ENCODE measurements around the gene RAPGEF1. TPM values are rescaled to one million over a fixed set of nuclear protein-coding genes. Genes with fewer than 3 reads are reported as not detected.

The RAPGEF1 gene
- total RNA-seq, 1 donor from 2014 or later: 76.8 TPM

- H3K4me1 Mint-ChIP-seq (ENCODE audit: low read depth, unreplicated experiment): peaks cover 26% of the 10 kb centered on the region
- no peaks in the 10 kb centered on the region for H3K27me3 Mint-ChIP-seq (ENCODE audit: low read depth, unreplicated experiment)
- Histone ChIP-seq H3K4me2 (ENCODE audit: low read length) (no peak overlapping the region), H3K79me2 (ENCODE audit: insufficient read depth, low read length) (no peaks in the 10 kb centered on the region), H3K9ac (ENCODE audit: low read length) (no peak overlapping the region), H3K27me3 (ENCODE audit: insufficient read depth, low read length) (no peaks in the 10 kb centered on the region), H2AFZ (ENCODE audit: low read depth, low read length) (no peak overlapping the region), H3K4me3 (ENCODE audit: insufficient read depth, low read depth, low read length) (no peak overlapping the region), H3K4me1 (ENCODE audit: insufficient read depth, low read length) (no peaks in the 10 kb centered on the region), H3K36me3 (ENCODE audit: insufficient read depth, low read length) (peaks cover 3% of the 10 kb centered on the region), H3K9me3 (ENCODE audit: insufficient read depth, low read depth, low read length) (no peaks in the 10 kb centered on the region), H3K27ac (ENCODE audit: low read depth, low read length) (no peak overlapping the region), H4K20me1 (ENCODE audit: insufficient read depth, low read length) (peaks cover 3% of the 10 kb centered on the region)
- H3K36me3 Mint-ChIP-seq (ENCODE audit: low read depth, unreplicated experiment): peaks cover 22% of the 10 kb centered on the region
- no peak overlapping the region for H3K27ac Mint-ChIP-seq (ENCODE audit: unreplicated experiment)
- TF ChIP-seq, protein P1, sequence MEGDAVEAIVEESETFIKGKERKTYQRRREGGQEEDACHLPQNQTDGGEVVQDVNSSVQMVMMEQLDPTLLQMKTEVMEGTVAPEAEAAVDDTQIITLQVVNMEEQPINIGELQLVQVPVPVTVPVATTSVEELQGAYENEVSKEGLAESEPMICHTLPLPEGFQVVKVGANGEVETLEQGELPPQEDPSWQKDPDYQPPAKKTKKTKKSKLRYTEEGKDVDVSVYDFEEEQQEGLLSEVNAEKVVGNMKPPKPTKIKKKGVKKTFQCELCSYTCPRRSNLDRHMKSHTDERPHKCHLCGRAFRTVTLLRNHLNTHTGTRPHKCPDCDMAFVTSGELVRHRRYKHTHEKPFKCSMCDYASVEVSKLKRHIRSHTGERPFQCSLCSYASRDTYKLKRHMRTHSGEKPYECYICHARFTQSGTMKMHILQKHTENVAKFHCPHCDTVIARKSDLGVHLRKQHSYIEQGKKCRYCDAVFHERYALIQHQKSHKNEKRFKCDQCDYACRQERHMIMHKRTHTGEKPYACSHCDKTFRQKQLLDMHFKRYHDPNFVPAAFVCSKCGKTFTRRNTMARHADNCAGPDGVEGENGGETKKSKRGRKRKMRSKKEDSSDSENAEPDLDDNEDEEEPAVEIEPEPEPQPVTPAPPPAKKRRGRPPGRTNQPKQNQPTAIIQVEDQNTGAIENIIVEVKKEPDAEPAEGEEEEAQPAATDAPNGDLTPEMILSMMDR (IDR thresholded peaks at IDR 0.05; ENCODE audit: insufficient read depth, low read depth, low read length): no peak
- TF ChIP-seq EZH2 (IDR thresholded peaks at IDR 0.05; ENCODE audit: insufficient read depth, low read length): no peak
- FAIRE-seq: no peak
- DNase-seq (ENCODE audit: low read depth): no peak
- H3K9me3 Mint-ChIP-seq (ENCODE audit: unreplicated experiment): no peaks in the 10 kb centered on the region
- no peak overlapping the region for H3K4me3 Mint-ChIP-seq (ENCODE audit: unreplicated experiment)
Observed at GRCh38 chr9:131589993-131590392, 149.9 kb downstream of the RAPGEF1 start.

- Mint-ChIP-seq H3K4me3 (ENCODE audit: unreplicated experiment) (no peak overlapping the region), H3K27ac (ENCODE audit: unreplicated experiment) (peak overlapping the region; percentile 18), H3K9me3 (ENCODE audit: unreplicated experiment) (no peaks in the 10 kb centered on the region), H3K4me1 (ENCODE audit: low read depth, unreplicated experiment) (peaks cover 29% of the 10 kb centered on the region), H3K27me3 (ENCODE audit: low read depth, unreplicated experiment) (no peaks in the 10 kb centered on the region), H3K36me3 (ENCODE audit: low read depth, unreplicated experiment) (peaks cover 25% of the 10 kb centered on the region)
- no peak overlapping the region for H3K27ac ChIP-seq (ENCODE audit: low read depth, low read length)
- no peaks in the 10 kb centered on the region for H3K9me3 ChIP-seq (ENCODE audit: insufficient read depth, low read depth, low read length)
- FAIRE-seq (no peak), DNase-seq (ENCODE audit: low read depth) (no peak)
- no peaks in the 10 kb centered on the region for H3K4me1 ChIP-seq (ENCODE audit: insufficient read depth, low read length)
- peaks cover 3% of the 10 kb centered on the region for H4K20me1 ChIP-seq (ENCODE audit: insufficient read depth, low read length)
- H3K4me2 ChIP-seq (ENCODE audit: low read length): no peak overlapping the region
- H3K27me3 ChIP-seq (ENCODE audit: insufficient read depth, low read length): no peaks in the 10 kb centered on the region
- no peak overlapping the region for H3K4me3 ChIP-seq (ENCODE audit: insufficient read depth, low read depth, low read length)
- no peak overlapping the region for H2AFZ ChIP-seq (ENCODE audit: low read depth, low read length)
- H3K36me3 ChIP-seq (ENCODE audit: insufficient read depth, low read length): peaks cover 3% of the 10 kb centered on the region
- TF ChIP-seq EZH2 (IDR thresholded peaks at IDR 0.05; ENCODE audit: insufficient read depth, low read length): no peak
- TF ChIP-seq, protein P1 (IDR thresholded peaks at IDR 0.05; ENCODE audit: insufficient read depth, low read depth, low read length): no peak
- H3K9ac ChIP-seq (ENCODE audit: low read length): no peak overlapping the region
- H3K79me2 ChIP-seq (ENCODE audit: insufficient read depth, low read length): no peaks in the 10 kb centered on the region
Observed at GRCh38 chr9:131589124-131589711, 150.7 kb downstream of the RAPGEF1 start.

- DNase-seq (ENCODE audit: low read depth): no peak
- Mint-ChIP-seq H3K4me3 (ENCODE audit: unreplicated experiment) (no peak overlapping the region), H3K27ac (ENCODE audit: unreplicated experiment) (no peak overlapping the region), H3K4me1 (ENCODE audit: low read depth, unreplicated experiment) (peaks cover 29% of the 10 kb centered on the region), H3K36me3 (ENCODE audit: low read depth, unreplicated experiment) (peaks cover 25% of the 10 kb centered on the region), H3K9me3 (ENCODE audit: unreplicated experiment) (no peaks in the 10 kb centered on the region), H3K27me3 (ENCODE audit: low read depth, unreplicated experiment) (no peaks in the 10 kb centered on the region)
- no peaks in the 10 kb centered on the region for H3K27me3 ChIP-seq (ENCODE audit: insufficient read depth, low read length)
- no peak overlapping the region for H3K27ac ChIP-seq (ENCODE audit: low read depth, low read length)
- no peak overlapping the region for H3K4me2 ChIP-seq (ENCODE audit: low read length)
- no peak overlapping the region for H2AFZ ChIP-seq (ENCODE audit: low read depth, low read length)
- H3K4me3 ChIP-seq (ENCODE audit: insufficient read depth, low read depth, low read length): no peak overlapping the region
- no peaks in the 10 kb centered on the region for H3K4me1 ChIP-seq (ENCODE audit: insufficient read depth, low read length)
- H3K9me3 ChIP-seq (ENCODE audit: insufficient read depth, low read depth, low read length): no peaks in the 10 kb centered on the region
- TF ChIP-seq, protein P1 (IDR thresholded peaks at IDR 0.05; ENCODE audit: insufficient read depth, low read depth, low read length): no peak
- no peak for TF ChIP-seq EZH2 (IDR thresholded peaks at IDR 0.05; ENCODE audit: insufficient read depth, low read length)
- no peak overlapping the region for H3K9ac ChIP-seq (ENCODE audit: low read length)
- H3K36me3 ChIP-seq (ENCODE audit: insufficient read depth, low read length): peaks cover 3% of the 10 kb centered on the region
- H3K79me2 ChIP-seq (ENCODE audit: insufficient read depth, low read length): no peaks in the 10 kb centered on the region
- FAIRE-seq: no peak
- peaks cover 3% of the 10 kb centered on the region for H4K20me1 ChIP-seq (ENCODE audit: insufficient read depth, low read length)
Observed at GRCh38 chr9:131588396-131588795, 151.5 kb downstream of the RAPGEF1 start.

Measured in astrocyte (in vitro differentiated cells and primary cell).